H9 (cell line): Measurements from ENCODE around the gene CAMK2B. TPM values are rescaled to one million over a fixed set of nuclear protein-coding genes. Genes with fewer than 3 reads are reported as not detected.
A peak's percentile ranks its signal among the peaks of the same experiment; 100 is the strongest.

Source experiments
- DNase-seq: peaks from one replicate; pipeline ENCODE4 v3.0.0-alpha.2; 2017
- H2AFZ ChIP-seq: one replicate; pipeline ENCODE4 v1.6.1; 2013; ENCODE audit warnings: mild to moderate bottlenecking, low read length, control low read depth, moderate library complexity
- H2AK5ac ChIP-seq: 2 replicates; pipeline ENCODE4 v1.6.1; 2013; ENCODE audit warnings: low read length, control low read depth, mixed read lengths; ENCODE audit not compliant: insufficient read length
- H2BK120ac ChIP-seq: one replicate; pipeline ENCODE4 v1.6.1; 2013; ENCODE audit warnings: low read depth, mild to moderate bottlenecking, low read length, control low read depth, inconsistent platforms; ENCODE audit not compliant: poor library complexity, severe bottlenecking
- H2BK12ac ChIP-seq: 2 replicates; pipeline ENCODE4 v1.6.1; 2013; ENCODE audit warnings: low read length, control low read depth, mixed read lengths, low read depth; ENCODE audit not compliant: insufficient read length
- H2BK15ac ChIP-seq: 2 replicates; pipeline ENCODE4 v1.6.1; 2013; ENCODE audit warnings: low read depth, low read length, control low read depth
- H2BK20ac ChIP-seq: one replicate; pipeline ENCODE4 v1.6.1; 2013; ENCODE audit warnings: low read depth, mild to moderate bottlenecking, low read length, control low read depth, inconsistent platforms; ENCODE audit not compliant: poor library complexity, severe bottlenecking
- H2BK5ac ChIP-seq: 2 replicates; pipeline ENCODE4 v1.6.1; 2013; ENCODE audit warnings: low read length, control low read depth, mixed read lengths; ENCODE audit not compliant: insufficient read length
- H3K14ac ChIP-seq: 2 replicates; pipeline ENCODE4 v1.6.1; 2013; ENCODE audit warnings: low read length, control low read depth; ENCODE audit not compliant: insufficient read depth
- H3K18ac ChIP-seq: 2 replicates; pipeline ENCODE4 v1.6.1; 2013; ENCODE audit warnings: low read depth, mild to moderate bottlenecking, mixed read lengths, low read length, control low read depth; ENCODE audit not compliant: insufficient read length
- H3K23ac ChIP-seq: 2 replicates; pipeline ENCODE4 v1.6.1; 2013; ENCODE audit warnings: low read length, control low read depth, mixed read lengths, low read depth; ENCODE audit not compliant: insufficient read length
- H3K23me2 ChIP-seq: 2 replicates; pipeline ENCODE4 v1.6.1; 2013; ENCODE audit warnings: low read depth, mild to moderate bottlenecking, mixed read lengths, low read length, control low read depth; ENCODE audit not compliant: insufficient read length, poor library complexity, severe bottlenecking
- H3K27ac ChIP-seq: 2 replicates; pipeline ENCODE4 v1.5.1; 2013; ENCODE audit warnings: low read length, control low read depth, mixed read lengths, low read depth; ENCODE audit not compliant: insufficient read length
- H3K27me3 ChIP-seq: 2 replicates; pipeline ENCODE4 v1.6.1; 2013; ENCODE audit warnings: low read length, control low read depth, inconsistent platforms; ENCODE audit not compliant: insufficient read depth
- H3K4ac ChIP-seq: 2 replicates; pipeline ENCODE4 v1.6.1; 2013; ENCODE audit warnings: low read depth, mild to moderate bottlenecking, control low read depth, inconsistent platforms, low read length, moderate library complexity
- H3K4me1 ChIP-seq: 2 replicates; pipeline ENCODE4 v1.6.1; 2013; ENCODE audit warnings: low read length, control low read depth, inconsistent platforms; ENCODE audit not compliant: insufficient read depth
- H3K4me2 ChIP-seq: 2 replicates; pipeline ENCODE4 v1.6.1; 2013; ENCODE audit warnings: low read length, control low read depth, mixed read lengths; ENCODE audit not compliant: insufficient read length, insufficient read depth
- H3K56ac ChIP-seq: 2 replicates; pipeline ENCODE4 v1.6.1; 2013; ENCODE audit warnings: low read depth, mild to moderate bottlenecking, mixed read lengths, low read length, control low read depth; ENCODE audit not compliant: insufficient read length
- H3K79me1 ChIP-seq: 2 replicates; pipeline ENCODE4 v1.6.1; 2013; ENCODE audit warnings: low read depth, mild to moderate bottlenecking, moderate library complexity, low read length, control low read depth, inconsistent platforms; ENCODE audit not compliant: insufficient read depth, poor library complexity, severe bottlenecking
- H3K79me2 ChIP-seq: 2 replicates; pipeline ENCODE4 v1.6.1; 2013; ENCODE audit warnings: low read length, control low read depth, inconsistent platforms; ENCODE audit not compliant: insufficient read depth
- H3K9ac ChIP-seq: 2 replicates; pipeline ENCODE4 v1.6.1; 2013; ENCODE audit warnings: low read length, control low read depth, mixed read lengths; ENCODE audit not compliant: insufficient read length; ENCODE audit errors: extremely low read depth
- H3K9me3 ChIP-seq: one replicate; pipeline ENCODE4 v1.6.1; 2013; ENCODE audit warnings: low read depth, low read length, inconsistent platforms; ENCODE audit not compliant: control insufficient read depth
- H3T11ph ChIP-seq: one replicate; pipeline ENCODE4 v1.6.1; 2013; ENCODE audit warnings: mild to moderate bottlenecking, low read length, control low read depth, inconsistent platforms
- H4K20me1 ChIP-seq: one replicate; pipeline ENCODE4 v1.6.1; 2013; ENCODE audit not compliant: control insufficient read depth, insufficient read length, insufficient read depth
- H4K5ac ChIP-seq: 2 replicates; pipeline ENCODE4 v1.6.1; 2013; ENCODE audit warnings: low read depth, mild to moderate bottlenecking, mixed read lengths, low read length, control low read depth; ENCODE audit not compliant: insufficient read length
- H4K8ac ChIP-seq: replicated peaks from 2 replicates; pipeline ENCODE4 v1.6.1; 2013; ENCODE audit warnings: low read length, control low read depth, mixed read lengths, low read depth; ENCODE audit not compliant: insufficient read length
- H4K91ac ChIP-seq: 2 replicates; pipeline ENCODE4 v1.6.1; 2013; ENCODE audit warnings: low read depth, mild to moderate bottlenecking, moderate library complexity, mixed read lengths, low read length, control low read depth; ENCODE audit not compliant: insufficient read length
- H3K27ac Mint-ChIP-seq, 3 experiments: 2 replicates in 2 of 3; 3 replicates in 1 of 3; pipeline ENCODE4 v1.8.0; 2020 to 2021; ENCODE audit warnings: mixed read lengths in 3 of 3, mild to moderate bottlenecking in 1 of 3, moderate library complexity in 1 of 3
- H3K27me3 Mint-ChIP-seq: 2 replicates; pipeline ENCODE4 v1.8.0; 2021; ENCODE audit warnings: low read depth, mild to moderate bottlenecking, moderate library complexity, mixed read lengths
- H3K36me3 Mint-ChIP-seq, 3 experiments: 2 replicates in 2 of 3; 3 replicates in 1 of 3; pipeline ENCODE4 v1.8.0; 2020 to 2021; ENCODE audit warnings: low read depth in 3 of 3, mixed read lengths in 3 of 3; ENCODE audit not compliant: insufficient read depth in 1 of 3
- H3K4me1 Mint-ChIP-seq, 2 experiments: 2 replicates each; pipeline ENCODE4 v1.8.0; 2020; ENCODE audit warnings: mixed read lengths in 2 of 2
- H3K4me3 Mint-ChIP-seq, 2 experiments: 2 replicates in 1 of 2; 3 replicates in 1 of 2; pipeline ENCODE4 v1.8.0; 2020 to 2021; ENCODE audit warnings: mild to moderate bottlenecking in 2 of 2, mixed read lengths in 2 of 2, moderate library complexity in 1 of 2
- H3K9me3 Mint-ChIP-seq, 2 experiments: 2 replicates in 1 of 2; 3 replicates in 1 of 2; pipeline ENCODE4 v1.8.0; 2020; ENCODE audit warnings: mild to moderate bottlenecking in 2 of 2, mixed read lengths in 2 of 2, moderate library complexity in 1 of 2
- CTCF ChIP-seq: fragments of 200-600 bp; sonication (generic); conservative IDR thresholded peaks from 3 replicates; pipeline ENCODE4 v1.8.0; 2021; ENCODE audit warnings: antibody characterized with exemption, mild to moderate bottlenecking
- WGBS: extraction: QIAGEN DNeasy Blood & Tissue Kit; methylation state at CpG from one replicate; pipeline ENCODE4 v1.1.7; 2013; ENCODE audit warnings: missing lambda C conversion rate, low lambda C conversion rate, mixed read lengths; ENCODE audit not compliant: insufficient read length; ENCODE audit errors: extremely low coverage; 5-methylcytosine and 5-hydroxymethylcytosine counted together
- total RNA-seq: library from RNA; stranded (reverse); gene quantifications from 2 replicates; pipeline ENCODE4 v1.2.1, GENCODE V29; 2021

Gene CAMK2B
- total RNA-seq, 1 experiment from 2014 or later, result 0.17 TPM

DNA sequence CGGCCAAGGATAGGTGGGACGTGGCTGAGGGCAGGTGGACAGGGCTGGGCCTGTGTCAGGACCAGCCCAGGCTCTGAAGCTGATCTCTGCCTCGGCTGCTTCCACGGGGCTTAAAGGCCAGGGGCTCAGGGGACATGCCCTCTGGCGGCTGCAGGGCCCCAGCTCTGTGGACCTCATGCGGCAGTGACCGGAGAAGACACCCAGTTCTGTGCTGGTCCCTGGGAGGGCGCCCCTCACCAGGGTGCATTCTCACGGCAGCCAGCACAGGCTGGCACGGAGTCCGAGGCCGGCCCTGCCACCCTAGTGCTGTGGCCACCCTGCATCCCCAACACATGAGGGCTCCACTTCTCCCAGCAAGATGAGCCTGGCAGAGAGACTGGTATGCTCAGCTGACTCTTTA lies 94.3 kb downstream of the CAMK2B start:
- H3T11ph ChIP-seq, result no peak overlapping the region
- no peaks in the 10 kb centered on the region for H4K20me1 ChIP-seq
- H3K18ac ChIP-seq, result no peak overlapping the region
- H3K14ac ChIP-seq, result no peak overlapping the region; the same call in 1 of the 2 replicates
- H2BK5ac ChIP-seq, result no peak overlapping the region
- H3K56ac ChIP-seq, result no peak overlapping the region
- no peak overlapping the region for H3K9ac ChIP-seq
- no peak for TF ChIP-seq CTCF
- no peaks in the 10 kb centered on the region for H3K79me1 ChIP-seq
- H2BK15ac ChIP-seq, result no peak overlapping the region
- peaks cover under 1 to 8% of the 10 kb centered on the region in 2 experiments for H3K4me1 Mint-ChIP-seq
- no peak overlapping the region for H2BK120ac ChIP-seq
- H3K4me1 ChIP-seq, result no peaks in the 10 kb centered on the region
- H3K27ac ChIP-seq, result no peak overlapping the region
- no peak for DNase-seq
- H3K27me3 ChIP-seq, result no peaks in the 10 kb centered on the region
- H4K91ac ChIP-seq, result no peak overlapping the region
- H2BK20ac ChIP-seq, result no peak overlapping the region
- no peak overlapping the region for H2AK5ac ChIP-seq
- H3K4me3 Mint-ChIP-seq, result no peak overlapping the region
- no peak overlapping the region for H3K4me2 ChIP-seq
- H3K79me2 ChIP-seq, result no peaks in the 10 kb centered on the region
- H4K8ac ChIP-seq, result no peak overlapping the region
- H3K4ac ChIP-seq, result no peak overlapping the region
- no peaks in the 10 kb centered on the region for H3K23me2 ChIP-seq
- H3K23ac ChIP-seq, result no peak overlapping the region
- H4K5ac ChIP-seq, result no peak overlapping the region
- H3K27ac Mint-ChIP-seq, result peak overlapping the region in 1 of 3 experiments; percentile 62; a peak in 2 of 7 replicates
- no peaks in the 10 kb centered on the region; the same call in 1 of the 2 replicates for H3K27me3 Mint-ChIP-seq
- H3K9me3 Mint-ChIP-seq, result no peaks in the 10 kb centered on the region
- H3K9me3 ChIP-seq, result no peaks in the 10 kb centered on the region
- no CpG with 5 or more reads among the region's 12 CpGs for WGBS
- H2BK12ac ChIP-seq, result no peak overlapping the region
- H3K36me3 Mint-ChIP-seq, result no peaks in the 10 kb centered on the region
- no peak overlapping the region for H2AFZ ChIP-seq
